Activated B cell treated with CpG ODN at 0.5 μM for 24 hours (primary cell): Measurements from ENCODE around the gene CRHR2. TPM values are rescaled to one million over a fixed set of nuclear protein-coding genes. Genes with fewer than 3 reads are reported as not detected.
A peak's percentile ranks its signal among the peaks of the same experiment; 100 is the strongest.

Experiments
- ATAC-seq: fragments of 200-7000 bp; cut with Tn5 transposase; one replicate; pipeline ENCODE4 v1.10.0; 2021; ENCODE audit warnings: low read depth, mild to moderate bottlenecking, moderate library complexity
- CTCF ChIA-PET: fragments of 350-600 bp; sonication (Branson Sonifier 250); formaldehyde crosslinking; loops from one replicate; lab custom pipeline; 2021; ENCODE audit warnings: antibody characterized with exemption; lab: Charles Lee
- POLR2A ChIA-PET: fragments of 350-600 bp; sonication (Branson Sonifier 250); formaldehyde crosslinking; loops from one replicate; lab custom pipeline; 2021; ENCODE audit warnings: antibody characterized with exemption; lab: Charles Lee
- DNase-seq: peaks from one replicate; pipeline ENCODE4 v3.0.0; 2022
- H3K27ac Mint-ChIP-seq: one replicate; pipeline ENCODE4 v1.8.0; 2020; ENCODE audit warnings: mixed read lengths
- H3K27me3 Mint-ChIP-seq: one replicate; pipeline ENCODE4 v1.8.0; 2021; ENCODE audit warnings: mixed read lengths
- H3K36me3 Mint-ChIP-seq: one replicate; pipeline ENCODE4 v1.8.0; 2021; ENCODE audit warnings: low read depth, mixed read lengths
- H3K4me1 Mint-ChIP-seq: one replicate; pipeline ENCODE4 v1.8.0; 2021; ENCODE audit warnings: mixed read lengths
- H3K4me3 Mint-ChIP-seq: one replicate; pipeline ENCODE4 v1.8.0; 2020; ENCODE audit warnings: mild to moderate bottlenecking, mixed read lengths
- H3K9me3 Mint-ChIP-seq: one replicate; pipeline ENCODE4 v1.8.0; 2020; ENCODE audit warnings: mixed read lengths
- intact Hi-C: fragments of 100-400 bp; cut with micrococcal nuclease; formaldehyde crosslinking; loops from one replicate; pipeline ENCODE4 v1.15.1; 2024
- total RNA-seq: library from RNA; stranded (reverse); gene quantifications from 2 replicates; pipeline ENCODE4 v1.2.3, GENCODE V29; 2022
- TF ChIP-seq, protein P1 (sequence below): fragments of 200-600 bp; IDR thresholded peaks from one replicate; pipeline ENCODE4 v1.8.0; 2022; ENCODE audit warnings: antibody characterized with exemption, mild to moderate bottlenecking

The CRHR2 gene
- not detected in 2 replicates for total RNA-seq

DNA sequence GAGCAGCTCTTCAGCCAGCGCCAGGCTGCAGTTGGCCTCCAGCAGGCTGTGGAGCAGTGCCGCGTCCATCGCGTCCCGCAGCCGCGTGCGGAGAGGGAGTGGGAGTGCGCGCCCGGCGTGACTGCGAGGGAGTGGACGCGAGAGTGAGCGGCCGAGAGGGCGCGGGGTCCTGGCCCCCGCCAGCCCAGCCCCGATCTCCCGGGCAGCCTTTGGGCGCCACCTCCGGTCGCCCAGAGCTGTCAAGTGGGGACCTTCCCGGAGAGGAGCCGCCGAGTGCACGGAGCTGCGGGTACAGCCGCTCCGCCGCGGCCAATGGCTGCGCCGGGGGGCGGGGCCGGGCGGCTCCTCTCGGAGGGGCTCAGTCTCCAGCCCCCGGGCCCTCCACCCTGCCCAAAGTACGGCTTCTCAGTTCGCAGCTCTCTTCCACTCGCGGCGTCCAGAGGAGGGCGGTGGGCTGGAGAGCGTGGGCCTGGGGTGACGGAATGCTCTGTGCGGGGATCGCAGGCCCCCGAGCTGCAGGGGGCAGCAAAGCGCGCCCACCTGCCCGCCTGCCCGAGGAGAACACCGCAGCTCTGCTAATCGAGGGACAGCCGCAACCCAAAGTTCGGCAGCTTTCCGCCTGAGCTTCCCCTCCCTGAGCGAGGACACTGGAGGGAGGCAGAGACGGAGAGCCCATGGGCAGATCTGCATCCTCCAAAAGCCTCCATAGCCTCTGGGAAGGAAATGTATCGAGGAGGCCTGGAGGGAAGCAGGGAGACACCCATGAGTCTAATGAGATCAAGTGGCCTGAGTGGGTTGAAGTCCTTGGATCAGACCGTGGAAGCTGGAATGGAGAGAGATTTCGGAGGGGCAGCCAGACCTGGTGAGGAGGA is at the start of gene CRHR2:
TSS of gene CRHR2 (minus strand) at position 245 of the 872 bp plus-strand sequence. CDS start at position 69, 176 bp downstream.
- CTCF ChIA-PET: interaction anchor here (1.0 to 1.2 kb wide), 2 partner anchors 10 to 57 kb away, joined by 3 to 5 read pairs; no protein-coding TSS in a partner anchor
- H3K27me3 Mint-ChIP-seq: peaks cover 51% of the 10 kb centered on the region
- intact Hi-C loops: no loop called here

DNA sequence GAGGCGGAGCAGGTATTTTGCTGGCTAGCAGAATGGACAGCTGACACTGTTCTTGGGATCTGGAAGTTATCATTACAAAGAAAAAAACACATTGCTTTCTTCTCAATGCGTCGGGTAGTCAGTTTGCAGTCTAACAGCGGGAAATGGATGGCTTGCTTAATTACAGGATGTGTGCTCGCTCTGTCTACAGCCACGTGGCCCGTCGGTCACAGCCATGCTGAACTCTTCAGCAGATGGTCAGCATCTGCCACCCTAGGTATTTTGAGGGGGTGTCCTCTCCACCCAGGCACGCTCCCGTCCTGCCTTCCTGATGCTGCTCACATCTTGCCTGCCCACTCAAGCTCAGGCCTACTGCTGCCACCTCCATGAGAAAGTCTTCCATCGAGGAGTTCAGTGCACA is 49.3 kb upstream of the CRHR2 start:
- Mint-ChIP-seq H3K4me3 (no peak overlapping the region), H3K27me3 (peaks cover 10% of the 10 kb centered on the region)
- TF ChIP-seq, protein P1, sequence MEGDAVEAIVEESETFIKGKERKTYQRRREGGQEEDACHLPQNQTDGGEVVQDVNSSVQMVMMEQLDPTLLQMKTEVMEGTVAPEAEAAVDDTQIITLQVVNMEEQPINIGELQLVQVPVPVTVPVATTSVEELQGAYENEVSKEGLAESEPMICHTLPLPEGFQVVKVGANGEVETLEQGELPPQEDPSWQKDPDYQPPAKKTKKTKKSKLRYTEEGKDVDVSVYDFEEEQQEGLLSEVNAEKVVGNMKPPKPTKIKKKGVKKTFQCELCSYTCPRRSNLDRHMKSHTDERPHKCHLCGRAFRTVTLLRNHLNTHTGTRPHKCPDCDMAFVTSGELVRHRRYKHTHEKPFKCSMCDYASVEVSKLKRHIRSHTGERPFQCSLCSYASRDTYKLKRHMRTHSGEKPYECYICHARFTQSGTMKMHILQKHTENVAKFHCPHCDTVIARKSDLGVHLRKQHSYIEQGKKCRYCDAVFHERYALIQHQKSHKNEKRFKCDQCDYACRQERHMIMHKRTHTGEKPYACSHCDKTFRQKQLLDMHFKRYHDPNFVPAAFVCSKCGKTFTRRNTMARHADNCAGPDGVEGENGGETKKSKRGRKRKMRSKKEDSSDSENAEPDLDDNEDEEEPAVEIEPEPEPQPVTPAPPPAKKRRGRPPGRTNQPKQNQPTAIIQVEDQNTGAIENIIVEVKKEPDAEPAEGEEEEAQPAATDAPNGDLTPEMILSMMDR: no peak

More for the DNA sequence above, at the start of gene CRHR2:
- Mint-ChIP-seq H3K4me1 (peaks cover 10% of the 10 kb centered on the region), H3K9me3 (no peaks in the 10 kb centered on the region), H3K27ac (no peak within 1 kb of the TSS), H3K36me3 (no peaks in the 10 kb centered on the region), H3K4me3 (peak within 1 kb of the TSS; percentile 72)
- ATAC-seq: peak; percentile 65
- POLR2A ChIA-PET: interaction anchor here (1.2 kb wide), 1 partner anchor 59 kb away, joined by 4 read pairs; no protein-coding TSS in a partner anchor
- TF ChIP-seq, protein P1: no peak
- DNase-seq: no peak

DNA sequence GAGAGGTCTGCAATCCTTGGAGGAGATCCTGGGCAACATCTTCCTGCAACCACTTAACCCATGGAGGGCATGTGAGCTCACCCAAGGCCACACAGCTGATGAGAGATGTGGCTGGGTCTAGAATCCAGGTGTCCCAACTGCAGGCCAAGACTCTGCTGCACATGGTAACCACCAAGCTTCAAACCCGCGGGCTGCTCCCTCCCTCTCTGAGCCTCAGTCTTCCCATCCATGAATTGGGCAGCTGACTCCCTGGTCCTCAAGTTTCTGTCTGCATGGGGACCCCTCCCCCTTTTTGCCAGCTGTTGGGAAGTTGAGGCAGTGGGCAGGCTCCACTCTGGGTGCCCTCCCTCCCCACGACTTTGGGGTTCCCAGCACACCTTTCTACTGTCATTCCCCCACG is 48.7 kb upstream of the CRHR2 start:
- TF ChIP-seq, protein P1: no peak
- no peak for DNase-seq
- no peaks in the 10 kb centered on the region for H3K9me3 Mint-ChIP-seq
- no peak overlapping the region for H3K27ac Mint-ChIP-seq
- ChIA-PET CTCF (interaction anchor here (1.9 kb wide), 1 partner anchor 9 kb away, joined by 8 read pairs; no protein-coding TSS in a partner anchor), POLR2A (no interaction called here)
- no peaks in the 10 kb centered on the region for H3K36me3 Mint-ChIP-seq
- no peak for ATAC-seq
- intact Hi-C loops: no loop called here
- H3K27me3 Mint-ChIP-seq: peaks cover 10% of the 10 kb centered on the region
- H3K4me3 Mint-ChIP-seq: no peak overlapping the region
- peaks cover 15% of the 10 kb centered on the region for H3K4me1 Mint-ChIP-seq

More for the DNA sequence above, 49.3 kb upstream of the CRHR2 start:
- H3K36me3 Mint-ChIP-seq: no peaks in the 10 kb centered on the region
- ATAC-seq (no peak), DNase-seq (no peak)
- CTCF ChIA-PET: interaction anchor here (1.9 kb wide), 1 partner anchor 9 kb away, joined by 8 read pairs; no protein-coding TSS in a partner anchor
- H3K9me3 Mint-ChIP-seq: no peaks in the 10 kb centered on the region
- peaks cover 14% of the 10 kb centered on the region for H3K4me1 Mint-ChIP-seq
- intact Hi-C loops: no loop called here
- no peak overlapping the region for H3K27ac Mint-ChIP-seq
- POLR2A ChIA-PET: no interaction called here

DNA sequence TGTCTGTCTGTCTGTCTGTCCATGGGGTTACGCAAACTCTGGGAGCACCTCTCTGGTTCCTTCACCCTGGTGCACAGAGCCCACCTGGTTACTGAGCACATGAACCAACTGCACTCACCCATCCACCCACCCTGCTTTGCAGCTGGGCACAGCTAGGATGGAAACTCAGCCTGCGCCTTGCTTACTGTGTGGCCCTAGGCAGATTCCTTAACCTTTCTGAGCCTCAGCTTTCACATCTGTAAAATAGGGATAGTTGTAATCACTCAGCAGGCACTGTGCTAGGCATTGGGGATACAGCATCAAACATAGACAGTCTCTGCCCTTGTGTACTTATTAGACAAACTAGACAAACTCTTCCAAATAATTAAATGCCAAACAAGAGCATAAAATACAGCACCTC is 47.8 kb upstream of the CRHR2 start:
- ChIA-PET CTCF (interaction anchor here (1.9 kb wide), 1 partner anchor 10 kb away, joined by 8 read pairs; no protein-coding TSS in a partner anchor), POLR2A (no interaction called here)
- no peak for DNase-seq
- Mint-ChIP-seq H3K27ac (no peak overlapping the region), H3K9me3 (no peaks in the 10 kb centered on the region), H3K4me3 (no peak overlapping the region), H3K4me1 (peaks cover 15% of the 10 kb centered on the region), H3K27me3 (peaks cover 7% of the 10 kb centered on the region), H3K36me3 (no peaks in the 10 kb centered on the region)
- TF ChIP-seq, protein P1: no peak
- no peak for ATAC-seq
- intact Hi-C loops: no loop called here

DNA sequence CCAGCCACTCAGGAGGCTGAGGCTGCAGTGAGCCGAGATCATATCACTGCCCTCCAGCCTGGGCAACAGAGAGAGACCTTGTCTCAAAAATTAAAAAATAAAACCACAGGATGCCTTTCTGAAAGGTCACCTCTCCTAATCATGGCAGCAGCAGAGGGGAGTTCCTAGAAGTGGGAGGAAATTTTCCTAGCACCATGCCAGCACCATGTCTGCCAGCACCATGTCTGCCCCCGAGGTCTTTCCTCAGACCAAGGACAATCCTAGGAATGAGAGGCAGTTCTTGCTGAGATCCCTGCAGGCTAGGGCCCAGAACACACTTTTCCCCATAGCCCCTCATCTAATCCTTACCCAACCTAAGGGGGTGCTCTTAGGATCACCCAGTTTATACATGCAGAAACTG is 47.4 kb upstream of the CRHR2 start:
- TF ChIP-seq, protein P1: no peak
- H3K4me1 Mint-ChIP-seq: peaks cover 15% of the 10 kb centered on the region
- intact Hi-C loops: no loop called here

More for the DNA sequence above, 47.4 kb upstream of the CRHR2 start:
- H3K36me3 Mint-ChIP-seq: no peaks in the 10 kb centered on the region
- peaks cover 3% of the 10 kb centered on the region for H3K27me3 Mint-ChIP-seq
- CTCF ChIA-PET: no interaction called here
- H3K4me3 Mint-ChIP-seq: no peak overlapping the region
- H3K9me3 Mint-ChIP-seq: no peaks in the 10 kb centered on the region
- DNase-seq: no peak
- no peak for ATAC-seq
- POLR2A ChIA-PET: no interaction called here
- no peak overlapping the region for H3K27ac Mint-ChIP-seq
